Pancreas (tissue), 10 donors: ENCODE results near the gene PTGER1. TPM values are rescaled to one million over a fixed set of nuclear protein-coding genes. Genes with fewer than 3 reads are reported as not detected.
A peak's percentile ranks its signal among the peaks of the same experiment; 100 is the strongest.

Experiments
- ATAC-seq, 4 donors: fragments of 200-7000 bp; cut with Tn5 transposase; one replicate each; pipeline versions ENCODE4 v1.8.0 to v1.9.1; 2020; ENCODE audit warnings: mild to moderate bottlenecking in 4 of 4, moderate library complexity in 4 of 4
- DNase-seq, 6 donors: peaks; one replicate each; pipeline ENCODE4 v3.0.0-alpha.2; 2020
- FAIRE-seq: peaks from 2 replicates; lab custom pipeline; 2012; peaks lifted over from hg19 to GRCh38; lab: Jason Lieb, UNC
- H3K27ac ChIP-seq, 4 donors: fragments of 200-600 bp; sonication (generic); 1 replicate in 3 of 4; 2 replicates in 1 of 4; pipeline versions ENCODE4 v1.5.0 to v1.8.0; 2020
- H3K27me3 ChIP-seq, 4 donors: fragments of 200-600 bp; one replicate each; pipeline ENCODE4 v1.8.0; 2021
- H3K36me3 ChIP-seq, 3 donors: fragments of 200-600 bp; sonication (generic) in 1 of 3; one replicate each; pipeline versions ENCODE4 v1.5.0 to v1.8.0; 2020 to 2021
- H3K4me1 ChIP-seq, 3 donors: fragments of 200-600 bp; one replicate each; pipeline ENCODE4 v1.8.0; 2021
- H3K4me3 ChIP-seq, 4 donors: fragments of 200-600 bp; sonication (generic) in 2 of 4; one replicate each; pipeline versions ENCODE4 v1.5.0 to v1.8.0; 2020 to 2021
- H3K9me3 ChIP-seq, 4 donors: fragments of 200-600 bp; one replicate each; pipeline ENCODE4 v1.8.0; 2021
- CTCF ChIP-seq, 4 donors: fragments of 200-600 bp; sonication (generic) in 3 of 4; IDR thresholded peaks; one replicate each; pipeline versions ENCODE4 v1.5.0 to v1.8.0; 2021; ENCODE audit warnings: antibody characterized with exemption in 4 of 4
- WGBS, 2 donors: extraction: QIAGEN DNeasy Blood & Tissue Kit; methylation state at CpG; one replicate each; pipeline ENCODE4 v1.1.7; 2013; 5-methylcytosine and 5-hydroxymethylcytosine counted together
- intact Hi-C, 3 donors: fragments of 100-400 bp; cut with DNase I; formaldehyde crosslinking; loops; one replicate each; pipeline versions ENCODE4 v1.11.1 to v1.14.2; 2022
- polyA plus RNA-seq, 2 donors: library from polyadenylated mRNA; stranded (reverse); fragments of 200-250 nt; gene quantifications; one replicate each; pipeline ENCODE4 v1.2.3, GENCODE V29; 2013
- total RNA-seq, 6 donors: library from RNA; stranded (reverse); fragmentation: NEBNext Ultra II Directional in 4 of 6; extraction: Animal tissue kit (Norgen Biotek cat#: 25700) in 4 of 6; gene quantifications; one replicate each; pipeline versions ENCODE4 v1.2.1 to v1.2.4, GENCODE V29; 2021 to 2023
- donor health status: healthy with polysubstance abuse.
- donor health status: DM: no; HTN: no; CAD: no; lungs with moderate emphysema.
- donor health status: DM: no; HTN: no; CAD: no.
- donor health status: control.
- donor health status: control.
- donor health status: Bipolar disorder and iron deficiency.
- donor health status: DM: yes; HTN: yes; CAD: no.
- donor health status: DM: no; HTN: no; CAD: no.
- donor health status: DM: no; HTN: no; CAD: no.
- donor health status: DM: yes; HTN: yes; CAD: no.

Gene PTGER1
- total and polyA plus RNA-seq, 8 donors, result 0.12 to 0.61 (median 0.28) TPM; not detected in 1

GRCh38 chr19:14476327-14476672 lies 1.1 kb upstream of the PTGER1 start:
- Histone ChIP-seq H3K4me1 (peaks cover 4 to 5% (median 5%) of the 10 kb centered on the region in 3 donors), H3K27ac (no peak overlapping the region), H3K9me3 (no peaks in the 10 kb centered on the region), H3K27me3 (no peaks in the 10 kb centered on the region), H3K36me3 (no peaks in the 10 kb centered on the region), H3K4me3 (no peak overlapping the region)
- TF ChIP-seq CTCF (IDR thresholded peaks at IDR 0.05), result no peak
- no peak for FAIRE-seq
- intact Hi-C loops, result no loop called here
- WGBS, 2 donors, result 66 to 76% methylated on average over 7 of the region's 7 CpGs
- DNase-seq, result no peak
- no peak for ATAC-seq

- no peaks in the 10 kb centered on the region for H3K9me3 ChIP-seq
- ATAC-seq, result no peak
- intact Hi-C loops, result no loop called here
Measured at GRCh38 chr19:14474827-14475226, 327 bp downstream of the PTGER1 start.

GRCh38 chr19:14473978-14474578 lies 1.1 kb downstream of the PTGER1 start:
- WGBS, 2 donors, result 12 to 15% methylated on average over 34 to 53 of the region's 53 CpGs
- DNase-seq (peak in 1 of 6 donors; percentile 71), FAIRE-seq (no peak), ATAC-seq (peak in 2 of 4 donors; percentile 21 to 45)
- peaks cover 0 to 5% (median 0%) of the 10 kb centered on the region in 3 donors for H3K36me3 ChIP-seq
- no peaks in the 10 kb centered on the region for H3K27me3 ChIP-seq
- H3K27ac ChIP-seq, result no peak overlapping the region
- H3K9me3 ChIP-seq, result no peaks in the 10 kb centered on the region
- intact Hi-C loops, result no loop called here
- no peak for TF ChIP-seq CTCF (IDR thresholded peaks at IDR 0.05)
- H3K4me3 ChIP-seq, result peak overlapping the region in 1 of 4 donors; percentile 26
- H3K4me1 ChIP-seq, result peaks cover 4 to 5% (median 5%) of the 10 kb centered on the region in 3 donors

More at GRCh38 chr19:14474827-14475226, 327 bp downstream of the PTGER1 start:
- Histone ChIP-seq H3K27ac (no peak overlapping the region), H3K4me1 (peaks cover 4 to 5% (median 5%) of the 10 kb centered on the region in 3 donors), H3K36me3 (no peaks in the 10 kb centered on the region), H3K4me3 (no peak overlapping the region), H3K27me3 (no peaks in the 10 kb centered on the region)
- 37 to 44% methylated on average over 12 of the region's 12 CpGs for WGBS, 2 donors
- DNase-seq (peak in 1 of 6 donors; percentile 67), FAIRE-seq (no peak)
- no peak for TF ChIP-seq CTCF (IDR thresholded peaks at IDR 0.05)

- no peak for ATAC-seq
- peak in 1 of 6 donors; percentile 69 for DNase-seq
- peak overlapping the region in 1 of 4 donors; percentile 26 for H3K4me3 ChIP-seq
Measured at GRCh38 chr19:14473073-14473977, 1.8 kb downstream of the PTGER1 start.

More at GRCh38 chr19:14473073-14473977, 1.8 kb downstream of the PTGER1 start:
- FAIRE-seq, result no peak
- TF ChIP-seq CTCF (IDR thresholded peaks at IDR 0.05), result no peak
- H3K4me1 ChIP-seq, result peaks cover 4 to 5% (median 5%) of the 10 kb centered on the region in 3 donors
- H3K27me3 ChIP-seq, result no peaks in the 10 kb centered on the region
- intact Hi-C loops, result no loop called here
- no peaks in the 10 kb centered on the region for H3K9me3 ChIP-seq
- no peak overlapping the region for H3K27ac ChIP-seq
- H3K36me3 ChIP-seq, result peaks cover 0 to 10% (median 0%) of the 10 kb centered on the region in 3 donors
- 9 to 14% methylated on average over 58 to 97 of the region's 97 CpGs for WGBS, 2 donors
